ENCODE results near the gene RWDD3. TPM values are rescaled to one million over a fixed set of nuclear protein-coding genes. Genes with fewer than 3 reads are reported as not detected.

The RWDD3 gene
- total RNA-seq, 6 experiments from 2014 or later: 11.7 to 14.6 (median 13.0) TPM

- no peaks in the 10 kb centered on the region for H3K9me3 Mint-ChIP-seq
- no peak for DNase-seq
- no peaks in the 10 kb centered on the region for H3K4me1 Mint-ChIP-seq (ENCODE audit: low read depth)
- H3K36me3 Mint-ChIP-seq (ENCODE audit: low read depth): no peaks in the 10 kb centered on the region
- H3K4me3 Mint-ChIP-seq: no peak overlapping the region
- no peak overlapping the region for H3K27ac Mint-ChIP-seq
- TF ChIP-seq, protein P1, sequence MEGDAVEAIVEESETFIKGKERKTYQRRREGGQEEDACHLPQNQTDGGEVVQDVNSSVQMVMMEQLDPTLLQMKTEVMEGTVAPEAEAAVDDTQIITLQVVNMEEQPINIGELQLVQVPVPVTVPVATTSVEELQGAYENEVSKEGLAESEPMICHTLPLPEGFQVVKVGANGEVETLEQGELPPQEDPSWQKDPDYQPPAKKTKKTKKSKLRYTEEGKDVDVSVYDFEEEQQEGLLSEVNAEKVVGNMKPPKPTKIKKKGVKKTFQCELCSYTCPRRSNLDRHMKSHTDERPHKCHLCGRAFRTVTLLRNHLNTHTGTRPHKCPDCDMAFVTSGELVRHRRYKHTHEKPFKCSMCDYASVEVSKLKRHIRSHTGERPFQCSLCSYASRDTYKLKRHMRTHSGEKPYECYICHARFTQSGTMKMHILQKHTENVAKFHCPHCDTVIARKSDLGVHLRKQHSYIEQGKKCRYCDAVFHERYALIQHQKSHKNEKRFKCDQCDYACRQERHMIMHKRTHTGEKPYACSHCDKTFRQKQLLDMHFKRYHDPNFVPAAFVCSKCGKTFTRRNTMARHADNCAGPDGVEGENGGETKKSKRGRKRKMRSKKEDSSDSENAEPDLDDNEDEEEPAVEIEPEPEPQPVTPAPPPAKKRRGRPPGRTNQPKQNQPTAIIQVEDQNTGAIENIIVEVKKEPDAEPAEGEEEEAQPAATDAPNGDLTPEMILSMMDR (IDR thresholded peaks at IDR 0.05): no peak
- H3K27me3 Mint-ChIP-seq (ENCODE audit: insufficient read depth): peaks cover 3% of the 10 kb centered on the region
Observed at GRCh38 chr1:95262913-95263312, 28.9 kb downstream of the RWDD3 start.

DNA sequence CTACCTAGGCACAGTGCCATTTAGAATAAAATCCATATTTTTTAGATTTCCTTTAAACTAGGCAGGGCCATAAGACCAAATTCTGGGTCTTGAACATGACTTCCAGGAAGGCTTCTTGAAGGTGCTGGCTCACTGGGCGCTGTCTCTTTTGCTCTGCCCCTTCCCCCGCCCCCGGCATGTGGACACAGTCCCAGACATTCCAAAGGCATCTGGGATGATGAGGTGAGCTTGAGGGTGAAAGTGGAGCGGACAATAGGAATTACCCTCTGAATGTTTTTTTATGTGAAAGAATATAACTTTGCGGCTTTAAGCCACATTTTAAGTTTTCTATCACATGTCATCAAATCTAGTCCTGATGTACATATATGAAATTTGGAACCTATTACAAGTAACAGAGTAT, 29.4 kb downstream of the RWDD3 start:
- TF ChIP-seq, protein P1 (IDR thresholded peaks at IDR 0.05): no peak
- no peaks in the 10 kb centered on the region for H3K9me3 Mint-ChIP-seq
- H3K4me3 Mint-ChIP-seq: no peak overlapping the region
- H3K4me1 Mint-ChIP-seq (ENCODE audit: low read depth): no peaks in the 10 kb centered on the region
- H3K27me3 Mint-ChIP-seq (ENCODE audit: insufficient read depth): peaks cover 3% of the 10 kb centered on the region
- no peaks in the 10 kb centered on the region for H3K36me3 Mint-ChIP-seq (ENCODE audit: low read depth)
- no peak for DNase-seq
- H3K27ac Mint-ChIP-seq: no peak overlapping the region

DNA sequence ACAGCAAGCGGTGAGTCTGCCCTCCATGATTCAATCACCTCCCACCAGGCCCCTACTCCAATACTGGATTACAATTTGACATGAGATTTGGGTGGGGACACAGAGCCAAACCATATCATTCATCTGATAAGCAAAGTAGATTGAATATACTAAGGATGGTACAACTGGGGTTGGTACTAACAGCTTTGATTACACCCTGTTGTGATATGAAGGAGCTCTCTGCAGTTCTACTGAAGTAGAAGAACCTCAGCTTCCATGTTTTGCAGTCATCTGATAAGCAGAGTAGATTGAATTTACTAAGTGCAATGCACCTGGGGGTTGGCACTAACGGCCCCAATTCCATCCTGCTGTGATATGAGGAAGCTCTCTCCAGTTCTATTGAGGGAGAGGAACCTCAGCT, 31.1 kb downstream of the RWDD3 start:
- Mint-ChIP-seq H3K27me3 (ENCODE audit: insufficient read depth) (peaks cover 3% of the 10 kb centered on the region; the same call in 1 of the 2 replicates), H3K36me3 (ENCODE audit: low read depth) (no peaks in the 10 kb centered on the region), H3K4me1 (ENCODE audit: low read depth) (no peaks in the 10 kb centered on the region), H3K4me3 (no peak overlapping the region), H3K9me3 (no peaks in the 10 kb centered on the region), H3K27ac (no peak overlapping the region)
- TF ChIP-seq, protein P1 (IDR thresholded peaks at IDR 0.05): no peak
- no peak for DNase-seq

GRCh38 chr1:95276429-95276828, 42.4 kb downstream of the RWDD3 start:
- Mint-ChIP-seq H3K9me3 (no peaks in the 10 kb centered on the region), H3K4me3 (no peak overlapping the region), H3K27ac (no peak overlapping the region), H3K27me3 (ENCODE audit: insufficient read depth) (peaks cover 3% of the 10 kb centered on the region; the same call in 1 of the 2 replicates), H3K36me3 (ENCODE audit: low read depth) (no peaks in the 10 kb centered on the region), H3K4me1 (ENCODE audit: low read depth) (no peaks in the 10 kb centered on the region)
- DNase-seq: no peak
- TF ChIP-seq, protein P1 (IDR thresholded peaks at IDR 0.05): no peak

DNA sequence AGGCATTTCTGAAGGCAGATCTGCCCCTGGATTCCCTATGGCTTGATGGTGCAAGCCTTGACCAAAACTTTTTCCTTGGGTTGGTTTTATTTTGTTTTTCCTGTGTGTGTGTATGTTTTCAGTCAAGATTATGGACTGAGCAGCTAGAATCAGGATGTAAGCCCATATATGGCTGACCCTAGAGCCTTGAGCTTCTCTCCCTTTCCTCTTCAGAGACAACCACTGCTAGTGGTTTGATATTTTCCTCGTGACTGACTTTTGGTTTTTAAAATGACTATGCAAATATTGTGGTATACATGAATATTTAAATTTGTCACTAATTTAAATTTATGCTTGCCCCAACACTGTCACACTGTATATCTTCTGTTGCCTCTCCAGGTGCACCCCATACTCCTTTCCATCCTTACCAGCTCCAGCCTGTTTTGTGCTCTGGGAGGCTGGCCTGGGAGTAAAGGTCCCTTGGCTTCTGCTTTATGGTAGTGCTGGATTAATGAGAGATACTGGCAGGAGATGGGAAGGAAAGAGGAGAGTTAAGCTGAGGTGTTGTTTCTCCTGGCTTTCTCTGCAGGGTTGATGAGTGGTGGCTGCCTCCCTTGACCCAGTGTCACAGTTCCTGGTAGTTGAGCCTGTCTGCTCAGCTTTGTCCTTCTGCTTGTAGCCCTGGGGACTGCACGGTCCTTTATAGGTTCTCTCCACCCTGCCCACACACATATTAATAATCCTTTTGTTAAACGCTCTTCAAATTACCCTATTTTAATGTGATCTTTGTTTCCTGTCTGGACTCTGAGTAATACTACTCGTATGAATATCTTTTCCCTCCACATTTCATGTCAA, 44.4 kb downstream of the RWDD3 start:
- no peak for DNase-seq
- TF ChIP-seq, protein P1 (IDR thresholded peaks at IDR 0.05): no peak
- Mint-ChIP-seq H3K4me3 (no peak overlapping the region), H3K27ac (no peak overlapping the region), H3K27me3 (ENCODE audit: insufficient read depth) (peaks cover 2% of the 10 kb centered on the region; the same call in 1 of the 2 replicates), H3K9me3 (no peaks in the 10 kb centered on the region), H3K36me3 (ENCODE audit: low read depth) (no peaks in the 10 kb centered on the region), H3K4me1 (ENCODE audit: low read depth) (no peaks in the 10 kb centered on the region)

Data from HFFc6 (cell line).